Adrenal gland (tissue), 12 donors: ENCODE data around the gene UPK2. TPM values are rescaled to one million over a fixed set of nuclear protein-coding genes. Genes with fewer than 3 reads are reported as not detected.

Experiments used
- DNase-seq, 7 donors: peaks; one replicate each; pipeline ENCODE4 v3.0.0-alpha.2; 2019 to 2020
- H3K27ac ChIP-seq, 5 donors: fragments of 200-600 bp; sonication (generic) in 4 of 5; 1 replicate in 3 of 5; 2 replicates in 2 of 5; pipeline versions ENCODE4 v1.5.1 to v1.8.0; 2016 to 2020; ENCODE audit warnings: mild to moderate bottlenecking in 1 of 5
- H3K27me3 ChIP-seq: fragments of 200-600 bp; 2 replicates; pipeline ENCODE4 v1.8.0; 2021
- H3K36me3 ChIP-seq, 2 donors: fragments of 200-600 bp; replicated peaks in 1 of 2; 1 replicate in 1 of 2; 2 replicates in 1 of 2; pipeline versions ENCODE4 v1.5.1 to v1.8.0; 2018 to 2022
- H3K4me1 ChIP-seq, 2 donors: fragments of 200-600 bp; replicated peaks in 1 of 2; 1 replicate in 1 of 2; 2 replicates in 1 of 2; pipeline versions ENCODE4 v1.5.1 to v1.8.0; 2018 to 2021
- H3K4me3 ChIP-seq, 4 donors: fragments of 200-600 bp; sonication (generic) in 3 of 4; one replicate each; pipeline ENCODE4 v1.5.1; 2016 to 2018
- H3K9me3 ChIP-seq, 3 donors: fragments of 200-600 bp; sonication (generic) in 1 of 3; replicated peaks in 1 of 3; 1 replicate in 2 of 3; 2 replicates in 1 of 3; pipeline versions ENCODE4 v1.5.1 to v1.8.0; 2016 to 2021
- POLR2A ChIP-seq, 2 donors: fragments of 450-650 bp; IDR thresholded peaks; one replicate each; pipeline ENCODE4 v1.6.1; 2017; ENCODE audit warnings: antibody characterized with exemption in 2 of 2, mild to moderate bottlenecking in 2 of 2, moderate library complexity in 1 of 2
- WGBS, 4 donors: extraction: QIAGEN DNeasy Blood & Tissue Kit in 2 of 4; methylation state at CpG; one replicate each; pipeline versions ENCODE4 v1.1.5 to v1.1.7; 2013 to 2017; 5-methylcytosine and 5-hydroxymethylcytosine counted together
- intact Hi-C, 2 donors: fragments of 100-400 bp; cut with DNase I; formaldehyde crosslinking; loops; one replicate each; pipeline versions ENCODE4 v1.14.1 to v1.15.0; 2022 to 2023
- polyA plus RNA-seq, 3 donors: library from polyadenylated mRNA; stranded (reverse); fragments of 200-250 nt in 2 of 3; fragments of 350-450 nt in 1 of 3; fragmentation: Illumina TruSeq in 1 of 3; extraction: RNeasy Lipid Tissue Mini Kit (QIAGEN cat#74804) in 1 of 3; gene quantifications; one replicate each; pipeline ENCODE4 v1.2.3, GENCODE V29; 2013 to 2014
- total RNA-seq, 9 donors: library from RNA; depleted of rRNA in 4 of 9; stranded (reverse); fragments of >200 nt in 4 of 9; fragments of 120-200 nt in 1 of 9; fragmentation: NEBNext Ultra II Directional in 1 of 9; extraction: Animal tissue kit (Norgen Biotek cat#: 25700) in 1 of 9; gene quantifications; one replicate each; pipeline versions ENCODE4 v1.1.0 to v1.2.4, GENCODE V29; 2013 to 2023
- TF ChIP-seq, protein P1 (sequence below), 6 experiments: fragments of 450-650 bp in 4 of 6; fragments of 200-600 bp in 2 of 6; sonication (generic) in 1 of 6; IDR thresholded peaks; 1 replicate in 5 of 6; 2 replicates in 1 of 6; pipeline versions ENCODE4 v1.5.1 to v1.8.0; 2016 to 2021; ENCODE audit warnings: antibody characterized with exemption in 6 of 6, mild to moderate bottlenecking in 2 of 6, moderate library complexity in 1 of 6
- donor health status: healthy with polysubstance abuse.
- donor health status: Bipolar disorder and iron deficiency.
- donor health status: DM: yes; HTN: yes; CAD: no.
- donor health status: DM: no; HTN: no; CAD: no.
- donor health status: DM: no; HTN: no; CAD: no.
- donor health status: DM: yes; HTN: yes; CAD: no.

The UPK2 gene
- total and polyA plus RNA-seq, 12 donors: 0.39 to 1.0 (median 0.64) TPM; not detected in 9

DNA sequence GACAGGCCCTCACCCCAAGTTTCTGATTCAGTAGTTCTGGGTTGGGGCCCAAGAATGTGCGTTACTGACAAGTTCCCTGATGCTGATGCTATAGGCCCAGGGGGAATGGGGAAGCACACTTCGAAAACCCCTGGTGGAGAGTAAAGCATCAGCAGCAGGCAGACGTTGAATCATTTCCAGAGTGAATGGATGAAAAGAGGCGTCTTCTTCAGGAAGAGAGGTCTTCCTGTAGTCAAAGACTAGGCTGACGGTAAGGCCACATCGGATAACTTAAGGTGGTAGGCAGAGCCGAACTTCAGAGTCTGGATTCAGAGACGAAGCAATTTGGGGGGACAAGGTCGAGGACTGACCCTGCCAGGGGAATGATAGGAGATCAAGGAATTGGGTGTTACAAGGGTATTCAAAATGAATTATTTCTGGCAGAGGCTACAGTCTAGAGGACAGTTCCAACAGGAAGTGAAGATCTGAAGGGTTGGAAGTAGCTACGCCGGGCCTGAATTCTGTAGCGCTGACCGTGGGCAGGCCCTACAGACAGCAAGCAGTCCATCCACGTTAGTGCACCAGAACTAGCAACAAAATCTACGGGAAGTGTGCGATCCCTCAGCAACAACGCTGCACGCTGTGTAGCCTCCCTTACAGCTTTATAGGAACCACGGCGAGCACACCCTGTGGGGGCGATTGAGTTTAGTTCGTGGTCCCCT lies 41.0 kb downstream of the UPK2 start:
- peak overlapping the region in 2 of 5 donors; percentile 85 to 95 for H3K27ac ChIP-seq
- WGBS, 4 donors: 18 to 31% (median 22%) methylated on average over 17 to 22 of the region's 22 CpGs

GRCh38 chr11:118997627-118998387 lies 41.7 kb downstream of the UPK2 start, which contains the start of gene CENATAC:
Gene CENATAC, plus strand, starts transcription at chr11:118998138. Its CDS starts 60 bp downstream, at chr11:118998198.
- H3K9me3 ChIP-seq: no peaks in the 10 kb centered on the region
- 0 to 4% (median 0%) methylated on average over 5 to 54 of the region's 54 CpGs for WGBS, 4 donors
- H3K36me3 ChIP-seq: peaks cover 0 to 31% of the 10 kb centered on the region in 2 donors
- DNase-seq: peak; percentile 93 to 97 (median 95)
- H3K27me3 ChIP-seq: no peaks in the 10 kb centered on the region
- TF ChIP-seq, protein P1, sequence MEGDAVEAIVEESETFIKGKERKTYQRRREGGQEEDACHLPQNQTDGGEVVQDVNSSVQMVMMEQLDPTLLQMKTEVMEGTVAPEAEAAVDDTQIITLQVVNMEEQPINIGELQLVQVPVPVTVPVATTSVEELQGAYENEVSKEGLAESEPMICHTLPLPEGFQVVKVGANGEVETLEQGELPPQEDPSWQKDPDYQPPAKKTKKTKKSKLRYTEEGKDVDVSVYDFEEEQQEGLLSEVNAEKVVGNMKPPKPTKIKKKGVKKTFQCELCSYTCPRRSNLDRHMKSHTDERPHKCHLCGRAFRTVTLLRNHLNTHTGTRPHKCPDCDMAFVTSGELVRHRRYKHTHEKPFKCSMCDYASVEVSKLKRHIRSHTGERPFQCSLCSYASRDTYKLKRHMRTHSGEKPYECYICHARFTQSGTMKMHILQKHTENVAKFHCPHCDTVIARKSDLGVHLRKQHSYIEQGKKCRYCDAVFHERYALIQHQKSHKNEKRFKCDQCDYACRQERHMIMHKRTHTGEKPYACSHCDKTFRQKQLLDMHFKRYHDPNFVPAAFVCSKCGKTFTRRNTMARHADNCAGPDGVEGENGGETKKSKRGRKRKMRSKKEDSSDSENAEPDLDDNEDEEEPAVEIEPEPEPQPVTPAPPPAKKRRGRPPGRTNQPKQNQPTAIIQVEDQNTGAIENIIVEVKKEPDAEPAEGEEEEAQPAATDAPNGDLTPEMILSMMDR (IDR thresholded peaks at IDR 0.05): peak in 2 of 6 experiments; percentile 16 to 17
- TF ChIP-seq POLR2A (IDR thresholded peaks at IDR 0.05): peak; percentile 49 to 80
- peaks cover 11 to 24% of the 10 kb centered on the region in 2 donors for H3K4me1 ChIP-seq
- peak within 1 kb of the TSS; percentile 35 to 86 (median 66) for H3K4me3 ChIP-seq
- intact Hi-C loops: no loop called here
- peak within 1 kb of the TSS in 4 of 5 donors; percentile 67 to 95 (median 78) for H3K27ac ChIP-seq

More for the DNA sequence above, 41.0 kb downstream of the UPK2 start:
- Histone ChIP-seq H3K4me3 (peak overlapping the region in 3 of 4 donors; percentile 35 to 79 (median 53)), H3K9me3 (no peaks in the 10 kb centered on the region), H3K4me1 (peaks cover 11 to 24% of the 10 kb centered on the region in 2 donors), H3K27me3 (no peaks in the 10 kb centered on the region), H3K36me3 (peaks cover 0 to 24% of the 10 kb centered on the region in 2 donors)
- TF ChIP-seq POLR2A (IDR thresholded peaks at IDR 0.05): no peak
- TF ChIP-seq, protein P1 (IDR thresholded peaks at IDR 0.05): peak in 1 of 6 experiments; percentile 16
- intact Hi-C loops: no loop called here
- DNase-seq: no peak

- no peaks in the 10 kb centered on the region for H3K27me3 ChIP-seq
- intact Hi-C loops: no loop called here
Measured at GRCh38 chr11:118998388-118998717, 42.3 kb downstream of the UPK2 start.

More at GRCh38 chr11:118998388-118998717, 42.3 kb downstream of the UPK2 start:
- no peak for DNase-seq
- Histone ChIP-seq H3K36me3 (peaks cover 0 to 32% of the 10 kb centered on the region in 2 donors), H3K4me3 (peak overlapping the region; percentile 35 to 86 (median 66)), H3K4me1 (peaks cover 11 to 24% of the 10 kb centered on the region in 2 donors), H3K27ac (peak overlapping the region in 4 of 5 donors; percentile 67 to 95 (median 78)), H3K9me3 (no peaks in the 10 kb centered on the region)
- TF ChIP-seq, protein P1 (IDR thresholded peaks at IDR 0.05): no peak
- no peak for TF ChIP-seq POLR2A (IDR thresholded peaks at IDR 0.05)
- WGBS, 4 donors: 0 to 4% (median 2%) methylated on average over 1 to 19 of the region's 19 CpGs
